ENCODE results near the gene SH3BP2.

Gene SH3BP2

GRCh38 chr4:2792711-2793585 lies at the start of gene SH3BP2:
TSS of gene SH3BP2 (plus strand) at chr4:2793085. CDS start at chr4:2820618, 27,533 bp downstream.
- DNase-seq (ENCODE audit: low read depth in 2 of 2, low spot score in 1 of 2) = no peak

- no peak for DNase-seq (ENCODE audit: low read depth in 2 of 2, low spot score in 1 of 2)
Observed at GRCh38 chr4:2743518-2744445, 49.1 kb upstream of the SH3BP2 start.

GRCh38 chr4:2744576-2745270 lies 48.2 kb upstream of the SH3BP2 start:
- DNase-seq (ENCODE audit: low read depth in 2 of 2, low spot score in 1 of 2) = no peak

- DNase-seq (ENCODE audit: low read depth in 2 of 2, low spot score in 1 of 2) = no peak
Observed at GRCh38 chr4:2745516-2745915, 47.4 kb upstream of the SH3BP2 start.

GRCh38 chr4:2745981-2746806 lies 46.7 kb upstream of the SH3BP2 start:
- peak; percentile 28 to 67 for DNase-seq (ENCODE audit: low read depth in 2 of 2, low spot score in 1 of 2)

GRCh38 chr4:2746891-2747695 lies 45.8 kb upstream of the SH3BP2 start:
- DNase-seq (ENCODE audit: low read depth in 2 of 2, low spot score in 1 of 2) = no peak

- no peak for DNase-seq (ENCODE audit: low read depth in 2 of 2, low spot score in 1 of 2)
Observed at GRCh38 chr4:2750719-2751605, 41.9 kb upstream of the SH3BP2 start.

- no peak for DNase-seq (ENCODE audit: low read depth in 2 of 2, low spot score in 1 of 2)
Observed at GRCh38 chr4:2753436-2753835, 39.4 kb upstream of the SH3BP2 start.

- no peak for DNase-seq (ENCODE audit: low read depth in 2 of 2, low spot score in 1 of 2)
Observed at GRCh38 chr4:2754848-2755819, 37.8 kb upstream of the SH3BP2 start.

- peak; percentile 64 for DNase-seq (ENCODE audit: low read depth in 2 of 2, low spot score in 1 of 2)
Observed at GRCh38 chr4:2755821-2756690, 36.8 kb upstream of the SH3BP2 start, which contains the start of gene TNIP2. TSS of gene TNIP2 (minus strand) at chr4:2756336. CDS start at chr4:2756289, 47 bp downstream.

- no peak for DNase-seq (ENCODE audit: low read depth in 2 of 2, low spot score in 1 of 2)
Observed at GRCh38 chr4:2756691-2757350, 36.1 kb upstream of the SH3BP2 start.

- DNase-seq (ENCODE audit: low read depth in 2 of 2, low spot score in 1 of 2) = no peak
Observed at GRCh38 chr4:2757426-2757825, 35.5 kb upstream of the SH3BP2 start.

- no peak for DNase-seq (ENCODE audit: low read depth in 2 of 2, low spot score in 1 of 2)
Observed at GRCh38 chr4:2761035-2761923, 31.6 kb upstream of the SH3BP2 start.

- DNase-seq (ENCODE audit: low read depth in 2 of 2, low spot score in 1 of 2) = no peak
Observed at GRCh38 chr4:2762048-2762447, 30.8 kb upstream of the SH3BP2 start.

All from stimulated activated CD8-positive, alpha-beta memory T cell treated with anti-CD3 and anti-CD28 coated beads, Interleukin-4, amount 100 ng/mL, for 1 hour (primary cell).